ENCODE data around the gene C1orf52.

The C1orf52 gene

GRCh38 chr1:85259118-85259911 is at the start of gene C1orf52:
Gene C1orf52, minus strand, starts transcription at chr1:85259662. Its CDS starts 29 bp downstream, at chr1:85259633.
- peak; percentile 93 to 98 (median 96) for DNase-seq (ENCODE audit: low read depth in 4 of 4, low spot score in 1 of 4)

DNA sequence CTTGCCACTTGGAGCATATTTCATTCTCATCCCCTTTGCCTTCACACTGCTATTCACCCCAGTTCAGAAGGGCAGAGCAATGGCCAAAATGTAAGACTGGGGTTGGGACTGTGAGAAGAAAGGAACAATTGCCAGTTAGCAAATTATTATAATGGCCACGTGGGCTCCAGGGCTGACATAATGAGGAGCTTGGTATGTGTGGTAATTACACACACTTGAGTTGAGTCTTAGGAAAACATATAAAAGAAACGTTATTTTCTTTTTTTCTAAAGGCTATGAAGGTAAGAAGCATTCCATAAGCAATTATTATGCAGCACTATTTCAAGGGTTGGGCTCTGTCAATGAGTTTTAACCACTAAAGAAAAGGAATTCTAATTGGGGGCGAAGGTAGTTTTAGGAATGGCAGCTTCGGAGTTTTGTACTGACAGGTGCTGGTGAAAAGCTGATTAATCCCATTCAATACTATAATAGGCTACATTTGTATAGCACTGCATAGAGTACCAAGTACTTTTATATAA is 49.4 kb upstream of the C1orf52 start:
- no peak for DNase-seq (ENCODE audit: low read depth in 4 of 4, low spot score in 1 of 4)

DNA sequence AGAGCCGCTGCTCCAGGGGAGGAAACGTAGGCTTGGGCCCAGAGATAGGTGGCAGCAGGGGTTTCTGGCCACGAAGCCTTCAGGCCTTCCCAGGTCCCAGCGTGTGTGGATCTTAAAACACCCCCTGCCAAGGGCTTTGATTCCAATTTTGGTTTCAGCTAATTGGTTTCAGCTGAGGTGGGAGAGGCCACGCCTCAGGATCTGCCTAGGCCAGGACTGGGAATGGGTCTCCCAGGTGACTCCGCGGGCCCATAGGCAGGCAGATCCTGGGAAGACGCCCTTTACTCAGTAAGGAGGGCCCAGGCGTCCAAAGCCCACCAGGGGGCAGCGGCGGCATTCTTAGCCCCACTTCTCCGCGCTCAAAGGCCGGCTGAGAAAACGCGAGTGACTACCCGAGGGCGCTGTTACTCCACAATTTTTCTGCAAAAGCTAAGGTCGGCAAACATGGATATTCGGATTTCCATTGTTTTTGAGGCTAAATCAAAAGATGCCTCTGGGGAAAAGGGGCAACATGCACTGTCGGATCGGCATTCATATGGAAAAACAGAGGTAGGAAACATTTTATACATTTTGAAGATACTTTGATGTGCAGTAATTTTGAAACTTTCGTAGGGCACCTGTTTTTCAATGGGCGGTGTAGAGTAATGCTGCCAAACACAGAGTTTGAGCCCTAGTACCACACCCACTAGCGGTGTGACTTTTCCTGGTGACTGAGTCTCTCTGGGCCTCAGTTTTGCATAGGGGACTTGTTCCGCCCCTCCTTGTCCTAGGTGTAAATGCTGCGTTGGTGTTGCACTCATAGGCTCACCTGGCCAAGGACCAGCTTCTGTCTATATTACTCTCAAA is 48.7 kb upstream of the C1orf52 start:
- peak in 3 of 4 experiments; percentile 27 to 51 (median 44) for DNase-seq (ENCODE audit: low read depth in 4 of 4, low spot score in 1 of 4)

GRCh38 chr1:85306236-85306635 is 46.8 kb upstream of the C1orf52 start:
- no peak for DNase-seq (ENCODE audit: low read depth in 4 of 4, low spot score in 1 of 4)

DNA sequence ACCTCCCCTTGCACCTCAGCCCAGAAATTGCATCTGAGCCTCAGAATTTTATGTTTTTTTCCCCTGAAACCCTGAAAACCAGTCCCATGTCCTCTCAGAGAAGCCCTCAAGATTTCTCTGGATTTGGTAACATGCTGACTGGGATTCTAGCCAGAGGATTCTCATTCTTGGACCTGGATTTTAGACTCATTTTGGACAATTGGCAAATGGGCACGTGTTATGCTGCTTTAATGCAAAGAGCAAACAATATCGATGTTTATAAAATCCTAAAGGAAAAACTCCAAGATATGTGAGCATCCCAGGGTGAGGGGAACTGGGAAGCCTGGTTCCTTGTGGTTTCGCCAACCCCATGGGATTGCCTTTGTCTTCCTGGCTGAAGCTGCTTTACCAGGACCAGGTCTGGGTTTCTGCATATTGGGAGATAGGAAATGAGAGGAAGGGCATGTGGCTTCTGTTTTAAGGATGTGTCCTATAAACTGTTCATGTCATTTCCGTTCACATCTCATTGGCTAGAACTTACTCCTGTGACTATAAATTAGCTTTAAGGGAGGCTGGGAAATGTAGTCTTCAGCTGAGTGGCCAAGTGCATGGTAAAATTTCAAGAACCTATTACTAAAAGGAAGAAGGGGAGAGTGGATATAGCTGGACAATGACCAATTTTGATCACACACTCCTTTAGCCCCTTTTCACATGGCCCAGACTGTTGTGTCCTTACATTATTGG is 44.1 kb upstream of the C1orf52 start:
- DNase-seq (ENCODE audit: low read depth in 4 of 4, low spot score in 1 of 4): no peak

DNA sequence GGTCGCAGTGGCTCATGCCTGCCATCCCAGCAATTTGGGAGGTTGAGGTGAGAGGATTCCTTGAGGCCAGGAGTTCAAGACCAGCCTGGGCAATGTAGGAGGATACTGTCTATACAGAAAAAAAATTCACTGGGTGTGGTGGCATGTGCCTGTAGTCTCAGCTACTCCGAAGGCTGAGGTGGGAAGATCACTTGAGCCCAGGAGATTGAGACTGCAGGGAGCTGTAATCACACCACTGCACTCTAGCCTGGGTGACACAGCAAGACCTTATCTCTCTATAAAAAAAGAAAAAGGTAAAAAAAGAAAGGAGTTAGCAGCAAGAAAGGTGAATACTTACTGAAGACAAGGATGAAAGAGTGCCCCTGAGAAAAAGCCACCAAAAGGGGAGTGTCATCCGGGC is 40.7 kb upstream of the C1orf52 start:
- DNase-seq (ENCODE audit: low read depth in 4 of 4, low spot score in 1 of 4): no peak

DNA sequence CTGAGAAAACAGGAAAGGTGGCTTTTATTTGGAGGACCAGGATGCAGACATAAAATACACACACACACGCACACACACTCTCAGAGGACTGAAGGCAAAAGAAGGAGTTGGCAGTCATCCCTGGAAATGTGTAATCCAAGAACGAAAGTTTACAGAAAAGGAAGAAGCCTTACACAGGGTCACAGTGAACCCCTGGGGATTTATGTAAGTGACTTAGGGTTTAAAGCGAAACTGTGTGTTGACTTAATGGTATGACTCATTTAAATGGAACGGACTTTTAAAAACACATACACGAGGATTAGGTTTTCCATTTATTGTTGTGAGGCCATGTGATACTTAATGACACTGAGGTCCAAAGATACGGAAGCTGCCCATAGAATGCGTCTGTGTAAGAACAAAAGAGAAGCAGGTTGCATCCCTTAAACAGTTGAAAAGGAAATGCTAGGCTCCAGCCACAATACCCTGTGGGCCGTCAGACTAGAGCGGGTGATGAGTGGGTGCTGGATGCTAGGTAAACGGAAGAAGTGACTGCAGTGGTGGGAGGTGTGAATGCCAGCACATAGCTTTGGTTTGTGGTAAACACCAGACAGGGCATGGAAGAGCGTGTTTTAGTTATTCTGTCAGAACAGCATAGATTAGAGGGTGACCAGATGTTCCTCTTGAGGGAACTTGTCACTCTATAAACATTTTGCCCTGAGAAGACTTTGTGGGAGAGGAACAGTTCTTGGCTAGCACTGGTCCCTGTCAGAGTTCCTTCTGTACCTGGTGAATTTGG is 38.6 kb upstream of the C1orf52 start:
- peak in 3 of 4 experiments; percentile 36 to 58 (median 57) for DNase-seq (ENCODE audit: low read depth in 4 of 4, low spot score in 1 of 4)

- no peak for DNase-seq (ENCODE audit: low read depth in 4 of 4, low spot score in 1 of 4)
These were observed 38.0 kb upstream of the C1orf52 start for GRCh38 chr1:85297538-85297854.

DNA sequence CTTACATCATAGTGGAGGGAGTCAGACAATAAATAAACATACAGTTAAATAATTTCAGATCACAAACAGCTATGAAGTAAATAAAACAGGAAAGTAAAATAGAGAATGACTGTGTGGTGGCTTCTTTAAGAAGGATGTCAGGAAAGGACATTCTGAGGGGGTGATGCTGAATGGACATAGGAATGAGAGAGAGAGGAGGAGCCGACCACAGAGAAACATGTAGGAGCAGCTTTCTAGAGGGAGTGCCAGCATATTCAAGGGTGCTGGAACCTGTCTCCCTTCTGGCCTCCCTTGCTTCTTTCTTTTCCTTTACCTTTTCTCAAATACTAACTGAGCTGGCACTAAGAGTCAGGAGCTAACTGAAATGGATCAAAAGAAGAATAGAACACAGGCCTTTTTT is 37.5 kb upstream of the C1orf52 start:
- DNase-seq (ENCODE audit: low read depth in 4 of 4, low spot score in 1 of 4): no peak

DNA sequence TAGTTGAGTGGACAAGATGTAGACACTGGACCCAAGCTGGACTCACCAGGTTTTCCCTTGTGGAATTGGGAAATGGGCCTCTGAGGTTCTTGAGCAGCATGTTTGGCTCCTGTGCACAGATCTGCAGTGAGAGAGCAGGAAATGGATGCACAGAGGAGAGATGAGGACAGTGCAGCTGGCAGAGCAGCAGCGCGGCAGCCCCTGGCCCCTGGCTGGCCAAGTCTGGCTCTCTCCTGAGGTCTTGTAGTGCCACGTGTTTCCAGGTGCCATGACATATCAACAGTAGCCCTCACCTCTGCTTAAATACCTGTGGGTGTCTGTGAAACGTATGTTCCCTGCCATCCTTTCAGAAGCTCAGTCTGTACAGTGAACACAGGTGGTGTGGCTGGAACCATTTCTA is 36.2 kb upstream of the C1orf52 start:
- no peak for DNase-seq (ENCODE audit: low read depth in 4 of 4, low spot score in 1 of 4)

- DNase-seq (ENCODE audit: low read depth in 4 of 4, low spot score in 1 of 4): no peak
These were observed 35.6 kb upstream of the C1orf52 start for GRCh38 chr1:85295006-85295431.

DNA sequence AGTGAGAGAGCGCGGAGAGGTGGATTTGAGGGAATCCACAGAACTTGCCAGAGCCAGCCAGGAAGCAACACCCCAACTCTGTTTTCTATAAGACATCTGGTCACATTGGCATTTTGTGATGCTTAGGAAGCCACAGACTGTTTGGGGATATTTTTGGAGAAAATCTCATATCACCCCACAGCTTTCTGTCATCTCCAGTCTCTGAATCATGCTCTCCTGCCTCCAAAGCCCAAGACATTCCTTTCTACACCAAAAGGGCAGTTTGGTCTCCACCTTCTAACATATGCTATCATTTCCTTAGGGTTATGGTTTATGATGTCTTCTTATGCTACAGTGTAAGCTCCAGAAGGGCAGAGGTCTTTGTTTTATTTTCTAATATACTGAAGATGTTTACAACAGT is 31.4 kb upstream of the C1orf52 start:
- DNase-seq (ENCODE audit: low read depth in 4 of 4, low spot score in 1 of 4): no peak

DNA sequence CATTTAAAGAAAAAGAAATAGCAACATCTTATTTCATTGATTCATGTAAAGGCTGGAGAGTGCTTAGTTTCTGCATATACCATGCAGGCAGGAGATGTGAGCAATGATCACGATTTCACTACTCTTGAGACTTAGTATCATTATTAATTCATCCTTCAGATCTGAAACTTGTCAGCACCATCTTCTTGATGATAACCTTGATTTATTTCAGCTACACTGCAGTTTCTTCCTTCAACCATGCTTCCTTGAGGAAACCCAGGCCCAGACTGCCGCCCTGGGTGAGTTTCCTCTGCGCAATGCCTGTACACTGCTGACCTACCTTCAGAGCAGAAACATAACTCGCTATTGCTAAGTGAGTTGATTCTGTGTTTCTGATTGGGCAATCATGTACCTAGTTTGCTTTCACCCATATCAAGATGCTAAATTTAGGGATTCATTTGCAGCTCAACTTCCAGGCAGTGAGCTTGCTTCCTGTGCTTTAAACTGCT is 30.4 kb upstream of the C1orf52 start:
- no peak for DNase-seq (ENCODE audit: low read depth in 4 of 4, low spot score in 1 of 4)

DNA sequence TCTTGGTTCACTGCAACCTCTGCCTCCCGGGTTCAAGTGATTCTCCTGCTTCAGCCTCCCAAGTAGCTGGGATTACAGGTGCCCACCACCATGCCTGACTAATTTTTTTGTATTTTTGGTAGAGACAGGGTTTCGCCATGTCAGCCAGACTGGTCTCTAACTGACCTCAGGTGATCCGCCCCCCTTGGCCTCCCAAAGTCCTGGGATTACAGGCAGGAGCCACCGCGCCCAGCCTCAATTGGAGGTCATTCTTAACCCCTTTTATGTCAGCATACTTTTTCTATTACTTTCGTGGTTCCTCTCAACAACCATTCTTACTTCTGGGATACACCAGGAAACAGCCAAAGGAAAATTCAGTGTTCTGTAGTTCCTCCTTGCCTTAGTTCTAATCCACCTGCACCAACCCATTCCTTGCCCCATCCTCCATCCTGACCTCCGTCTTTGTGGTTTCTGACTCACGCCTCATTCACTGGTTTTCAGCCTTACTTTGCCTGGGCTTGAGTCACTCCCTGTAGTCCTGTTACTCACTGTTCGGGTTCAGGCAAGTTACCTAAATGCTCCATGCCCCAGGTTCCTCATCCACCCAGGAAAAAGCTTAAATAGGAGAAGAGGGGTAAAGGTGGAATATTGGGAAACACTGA is 29.9 kb upstream of the C1orf52 start:
- DNase-seq (ENCODE audit: low read depth in 4 of 4, low spot score in 1 of 4): no peak

- DNase-seq (ENCODE audit: low read depth in 4 of 4, low spot score in 1 of 4): no peak
These were observed 24.7 kb upstream of the C1orf52 start for GRCh38 chr1:85284202-85284601.

DNA sequence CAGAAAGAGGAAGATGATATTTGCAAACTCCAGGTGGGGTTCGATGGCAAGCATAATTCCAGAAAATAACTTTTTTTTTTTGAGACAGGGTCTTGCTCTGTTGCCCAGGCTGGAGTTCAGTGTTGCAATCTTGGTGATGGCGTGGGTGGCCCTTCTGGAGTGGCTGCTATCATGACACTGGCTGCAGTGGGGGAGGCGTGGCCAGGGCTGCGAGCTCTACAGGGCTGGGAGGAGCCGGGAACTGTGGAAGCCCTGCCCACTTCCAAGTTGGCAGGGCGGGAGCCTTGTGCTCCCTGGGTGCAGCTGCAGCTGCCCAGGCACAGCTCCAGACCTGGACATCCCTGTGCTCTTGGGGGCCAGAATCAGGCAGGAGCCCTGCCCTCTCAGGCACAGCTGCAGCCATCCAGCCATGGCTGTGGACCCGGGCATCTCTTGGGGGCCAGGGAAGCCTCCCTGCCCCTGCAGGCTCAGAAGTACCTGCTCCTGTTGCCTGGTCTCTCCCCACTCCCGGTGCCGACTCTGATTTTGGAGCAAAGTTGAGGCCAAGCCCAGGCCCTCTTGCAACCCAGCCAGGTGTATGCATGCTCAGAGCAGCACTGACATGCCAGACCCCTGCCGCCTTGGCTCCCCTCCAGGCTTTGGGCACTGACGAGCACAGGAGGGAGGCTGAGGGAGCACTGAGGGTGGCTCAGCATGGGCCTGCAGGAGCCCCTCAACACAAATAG is 24.2 kb upstream of the C1orf52 start:
- no peak for DNase-seq (ENCODE audit: low read depth in 4 of 4, low spot score in 1 of 4)

GRCh38 chr1:85282424-85282823 is 23.0 kb upstream of the C1orf52 start:
- no peak for DNase-seq (ENCODE audit: low read depth in 4 of 4, low spot score in 1 of 4)

DNA sequence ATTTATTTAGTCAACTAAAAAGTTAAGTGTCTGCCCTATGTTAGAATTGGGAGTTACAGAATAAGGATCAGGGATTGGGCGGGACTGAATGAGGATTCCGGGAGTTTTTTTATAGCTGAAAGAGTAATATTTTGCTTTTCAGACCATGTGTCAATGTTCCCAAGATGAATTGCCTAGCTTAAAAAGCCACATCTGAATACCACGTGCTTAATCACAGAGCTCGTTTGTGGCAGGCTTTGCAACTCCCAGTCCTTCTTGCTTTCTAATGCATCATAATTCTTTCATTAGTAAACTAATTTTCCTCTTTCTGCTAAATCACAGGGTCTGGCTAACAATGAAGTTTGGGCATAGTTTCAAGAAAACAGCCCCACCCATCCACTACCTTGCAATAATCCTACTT is 21.2 kb upstream of the C1orf52 start:
- no peak for DNase-seq (ENCODE audit: low read depth in 4 of 4, low spot score in 1 of 4)

GRCh38 chr1:85279458-85280080 is 20.1 kb upstream of the C1orf52 start:
- DNase-seq (ENCODE audit: low read depth in 4 of 4, low spot score in 1 of 4): no peak

Measured in stimulated activated CD4-positive, alpha-beta T cell treated with anti-CD3 and anti-CD28 coated beads, Interleukin-1b, Interleukin-23, amount 100 ng/mL, for 24 hours (primary cell).